ENCODE measurements around the gene SETD7.

DNA sequence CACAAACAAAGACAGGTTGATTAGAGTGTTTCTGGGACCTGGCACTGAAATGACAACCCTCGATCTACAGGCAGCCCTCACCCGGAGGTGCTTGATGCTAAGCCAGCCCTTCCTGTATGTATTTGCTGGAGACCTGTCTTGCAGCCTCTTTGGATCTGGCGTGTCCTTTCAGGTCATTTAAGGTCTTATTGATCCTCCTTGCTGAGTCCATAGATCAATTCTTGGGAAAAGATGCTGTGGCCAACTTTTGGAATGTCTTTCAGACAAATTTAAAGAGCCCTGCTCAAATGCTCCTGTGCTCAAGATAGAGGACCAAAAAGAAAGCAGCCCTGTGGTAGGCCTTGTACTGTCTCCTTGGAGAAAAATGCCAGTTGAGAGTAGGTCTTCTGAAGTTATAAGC lies 6.8 kb upstream of the SETD7 start:
- no peak for TF ChIP-seq EZH2 (optimal IDR thresholded peaks at IDR 0.05; ENCODE audit: low read depth, low read length)
- TF ChIP-seq, protein P1, sequence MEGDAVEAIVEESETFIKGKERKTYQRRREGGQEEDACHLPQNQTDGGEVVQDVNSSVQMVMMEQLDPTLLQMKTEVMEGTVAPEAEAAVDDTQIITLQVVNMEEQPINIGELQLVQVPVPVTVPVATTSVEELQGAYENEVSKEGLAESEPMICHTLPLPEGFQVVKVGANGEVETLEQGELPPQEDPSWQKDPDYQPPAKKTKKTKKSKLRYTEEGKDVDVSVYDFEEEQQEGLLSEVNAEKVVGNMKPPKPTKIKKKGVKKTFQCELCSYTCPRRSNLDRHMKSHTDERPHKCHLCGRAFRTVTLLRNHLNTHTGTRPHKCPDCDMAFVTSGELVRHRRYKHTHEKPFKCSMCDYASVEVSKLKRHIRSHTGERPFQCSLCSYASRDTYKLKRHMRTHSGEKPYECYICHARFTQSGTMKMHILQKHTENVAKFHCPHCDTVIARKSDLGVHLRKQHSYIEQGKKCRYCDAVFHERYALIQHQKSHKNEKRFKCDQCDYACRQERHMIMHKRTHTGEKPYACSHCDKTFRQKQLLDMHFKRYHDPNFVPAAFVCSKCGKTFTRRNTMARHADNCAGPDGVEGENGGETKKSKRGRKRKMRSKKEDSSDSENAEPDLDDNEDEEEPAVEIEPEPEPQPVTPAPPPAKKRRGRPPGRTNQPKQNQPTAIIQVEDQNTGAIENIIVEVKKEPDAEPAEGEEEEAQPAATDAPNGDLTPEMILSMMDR (IDR thresholded peaks at IDR 0.05; ENCODE audit: low read length) = no peak
- no peak for TF ChIP-seq EZH2phosphoT487 (IDR thresholded peaks at IDR 0.05; ENCODE audit: low read length)

All from MM.1S (cell line).